HCT116 (cell line): ENCODE results near the gene PPM1H. TPM values are rescaled to one million over a fixed set of nuclear protein-coding genes. Genes with fewer than 3 reads are reported as not detected.

Experiments used
- ATAC-seq: fragments of 200-7000 bp; cut with Tn5 transposase; 2 replicates; pipeline ENCODE4 v1.9.1; 2020; ENCODE audit warnings: mild to moderate bottlenecking, moderate library complexity
- BruUV-seq: library from RNA; stranded (reverse); fragments of 400-500 nt; replicated peaks from 2 replicates; lab custom pipeline; 2021; lab: Mats Ljungman, UMichigan
- CTCF ChIA-PET: fragments of 300-600 bp; sonication (Branson Sonifier 250); formaldehyde crosslinking; loops from one replicate; lab custom pipeline; 2021; ENCODE audit warnings: antibody characterized with exemption; lab: Charles Lee
- POLR2A ChIA-PET: fragments of 300-600, 350-600 bp; sonication (Branson Sonifier 250); formaldehyde crosslinking; loops from one replicate; lab custom pipeline; 2021; ENCODE audit warnings: antibody characterized with exemption; lab: Charles Lee
- RAD21 ChIA-PET, 2 experiments: fragments of 300-600 bp; sonication (Branson Sonifier 250); formaldehyde crosslinking; loops; one replicate each; lab custom pipeline; 2023; ENCODE audit warnings: low total read pairs in 2 of 2; ENCODE audit not compliant: uncharacterized antibody in 2 of 2, unreplicated experiment in 2 of 2, low non-redundant PET in 1 of 2; lab: Charles Lee
- DNase-seq: peaks from one replicate; pipeline ENCODE4 v3.0.0-alpha.2; 2010; ENCODE audit warnings: low read depth, low spot score
- H2AFZ ChIP-seq: fragments of 200-600 bp; shearing (Covaris generic), sonication (generic); 2 replicates; pipeline ENCODE4 v1.6.1; 2017; ENCODE audit warnings: low read depth, mixed run types, mixed read lengths, antibody characterized with exemption, low read length; ENCODE audit not compliant: poor library complexity, severe bottlenecking
- H3K27ac ChIP-seq: 2 replicates; pipeline ENCODE4 v1.5.1; 2012; ENCODE audit warnings: low read depth, low read length
- H3K27me3 ChIP-seq: fragments of 200-600 bp; sonication (generic); 2 replicates; pipeline ENCODE4 v1.6.1; 2016; ENCODE audit warnings: mixed run types, low read length, mixed read lengths; ENCODE audit not compliant: insufficient read depth
- H3K36me3 ChIP-seq, 2 experiments: fragments of 200-500 bp in 1 of 2; fragments of 200-600 bp in 1 of 2; sonication (Bioruptor generic) in 1 of 2; sonication (generic) in 1 of 2; 2 replicates each; pipeline versions ENCODE4 v1.5.1 to v1.6.1; 2014 to 2016; ENCODE audit warnings: low read length in 2 of 2, inconsistent platforms in 1 of 2, mixed read lengths in 1 of 2, mixed run types in 1 of 2; ENCODE audit not compliant: insufficient read depth in 2 of 2, control insufficient read depth in 1 of 2
- H3K4me1 ChIP-seq, 2 experiments: fragments of 200-600 bp in 1 of 2; sonication (generic) in 1 of 2; 2 replicates each; pipeline versions ENCODE4 v1.5.1 to v1.6.1; 2012 to 2017; ENCODE audit warnings: low read length in 2 of 2, inconsistent platforms in 1 of 2, mild to moderate bottlenecking in 1 of 2, mixed read lengths in 1 of 2, mixed run types in 1 of 2, moderate library complexity in 1 of 2; ENCODE audit not compliant: insufficient read depth in 2 of 2, control insufficient read depth in 1 of 2
- H3K4me2 ChIP-seq: fragments of 200-600 bp; sonication (generic); 2 replicates; pipeline ENCODE4 v1.6.1; 2017; ENCODE audit warnings: mixed run types, low read length, mixed read lengths
- H3K4me3 ChIP-seq, 2 experiments: fragments of 200-600 bp in 1 of 2; sonication (generic) in 1 of 2; replicated peaks in 1 of 2; 2 replicates each; pipeline ENCODE4 v1.5.1; 2011 to 2016; ENCODE audit warnings: low read length in 2 of 2, control low read depth in 1 of 2, low read depth in 1 of 2, mild to moderate bottlenecking in 1 of 2, mixed read lengths in 1 of 2, mixed run types in 1 of 2
- H3K79me2 ChIP-seq: fragments of 200-600 bp; sonication (generic); 2 replicates; pipeline ENCODE4 v1.6.1; 2017; ENCODE audit warnings: mild to moderate bottlenecking, mixed run types, low read length, moderate library complexity, mixed read lengths; ENCODE audit not compliant: insufficient read depth
- H3K9ac ChIP-seq: fragments of 200-600 bp; sonication (generic); 2 replicates; pipeline ENCODE4 v1.6.1; 2016; ENCODE audit warnings: low read length, mixed read lengths
- H3K9me2 ChIP-seq: fragments of 200-600 bp; sonication (generic), shearing (Covaris generic); 2 replicates; pipeline ENCODE4 v1.6.1; 2017; ENCODE audit warnings: mixed run types, mild to moderate bottlenecking, moderate library complexity; ENCODE audit not compliant: insufficient read depth
- H3K9me3 ChIP-seq, 2 experiments: fragments of 200-500 bp in 1 of 2; fragments of 200-600 bp in 1 of 2; sonication (Bioruptor generic) in 1 of 2; sonication (generic) in 1 of 2; 2 replicates each; pipeline ENCODE4 v1.6.1; 2014 to 2017; ENCODE audit warnings: low read length in 2 of 2, mixed read lengths in 2 of 2, inconsistent platforms in 1 of 2, low read depth in 1 of 2, mild to moderate bottlenecking in 1 of 2, mixed run types in 1 of 2, moderate library complexity in 1 of 2; ENCODE audit not compliant: control insufficient read depth in 1 of 2, insufficient read depth in 1 of 2
- H4K20me1 ChIP-seq: fragments of 200-600 bp; sonication (generic), shearing (Covaris generic); 2 replicates; pipeline ENCODE4 v1.6.1; 2017; ENCODE audit warnings: mixed run types, mild to moderate bottlenecking, moderate library complexity; ENCODE audit not compliant: insufficient read depth
- CEBPB ChIP-seq: IDR thresholded peaks from 2 replicates; pipeline ENCODE4 v1.6.1; 2012; ENCODE audit warnings: low read depth
- ELF1 ChIP-seq: IDR thresholded peaks from 2 replicates; pipeline ENCODE4 v1.6.1; 2012; ENCODE audit warnings: low read depth, borderline replicate concordance
- EZH2 ChIP-seq: fragments of 200-600 bp; sonication (generic); IDR thresholded peaks from 2 replicates; pipeline ENCODE4 v1.6.1; 2017; ENCODE audit warnings: antibody characterized with exemption, mixed run types
- EZH2phosphoT487 ChIP-seq: fragments of 200-600 bp; IDR thresholded peaks from 2 replicates; pipeline ENCODE4 v1.6.1; 2018; ENCODE audit warnings: antibody characterized with exemption, borderline replicate concordance
- FOSL1 ChIP-seq: IDR thresholded peaks from 2 replicates; pipeline ENCODE4 v1.6.1; 2012; ENCODE audit warnings: low read depth
- JUND ChIP-seq: IDR thresholded peaks from 2 replicates; pipeline ENCODE4 v1.6.1; 2012
- MAX ChIP-seq: IDR thresholded peaks from 2 replicates; pipeline ENCODE4 v1.6.1; 2012
- POLR2A ChIP-seq: IDR thresholded peaks from 2 replicates; pipeline ENCODE4 v1.7.0; 2011; ENCODE audit warnings: borderline replicate concordance; ENCODE audit not compliant: insufficient read depth, insufficient read length; ENCODE audit errors: extremely low read depth
- POLR2AphosphoS5 ChIP-seq: IDR thresholded peaks from 2 replicates; pipeline ENCODE4 v1.6.1; 2011; ENCODE audit warnings: mild to moderate bottlenecking, low read depth, low read length, moderate library complexity
- RAD21 ChIP-seq: IDR thresholded peaks from 2 replicates; pipeline ENCODE4 v1.6.1; 2012; ENCODE audit warnings: low read depth, mild to moderate bottlenecking
- REST ChIP-seq: IDR thresholded peaks from 2 replicates; pipeline ENCODE4 v1.6.1; 2012; ENCODE audit warnings: low read depth
- SIN3A ChIP-seq: IDR thresholded peaks from 2 replicates; pipeline ENCODE4 v1.6.1; 2012; ENCODE audit warnings: low read depth
- SP1 ChIP-seq: IDR thresholded peaks from 2 replicates; pipeline ENCODE4 v1.6.1; 2012; ENCODE audit warnings: low read depth
- TCF7L2 ChIP-seq: IDR thresholded peaks from 2 replicates; pipeline ENCODE4 v1.7.0; 2011; ENCODE audit warnings: borderline replicate concordance, inconsistent platforms; ENCODE audit not compliant: insufficient read depth, insufficient read length; ENCODE audit errors: extremely low read depth
- YY1 ChIP-seq: IDR thresholded peaks from 2 replicates; pipeline ENCODE4 v1.6.1; 2011; ENCODE audit warnings: low read length, low read depth, moderate library complexity, mild to moderate bottlenecking; ENCODE audit not compliant: insufficient replicate concordance; ENCODE audit errors: extremely low read depth
- ZNF274 ChIP-seq: fragments of 200-500 bp; sonication (Bioruptor generic); IDR thresholded peaks from 2 replicates; pipeline ENCODE4 v1.6.1; 2014; ENCODE audit warnings: mild to moderate bottlenecking, low read depth, low read length, inconsistent platforms
- intact Hi-C: fragments of 100-400 bp; cut with micrococcal nuclease; formaldehyde crosslinking; loops from 2 replicates; pipeline ENCODE4 v1.10.0; 2022
- total RNA-seq: library from RNA; stranded (reverse); gene quantifications from one replicate; pipeline ENCODE4 v1.2.1, GENCODE V29; 2021; ENCODE audit not compliant: unreplicated experiment
- TF ChIP-seq, protein P1 (sequence below): IDR thresholded peaks from 2 replicates; pipeline ENCODE4 v1.6.1; 2012

PPM1H gene
- total RNA-seq, 1 experiment from 2014 or later: 8.0 TPM

- no peaks in the 10 kb centered on the region for H3K27me3 ChIP-seq
- no peaks in the 10 kb centered on the region for H4K20me1 ChIP-seq
- RAD21 ChIA-PET: no interaction called here
- TF ChIP-seq, protein P1, sequence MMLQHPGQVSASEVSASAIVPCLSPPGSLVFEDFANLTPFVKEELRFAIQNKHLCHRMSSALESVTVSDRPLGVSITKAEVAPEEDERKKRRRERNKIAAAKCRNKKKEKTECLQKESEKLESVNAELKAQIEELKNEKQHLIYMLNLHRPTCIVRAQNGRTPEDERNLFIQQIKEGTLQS: no peak
- TF ChIP-seq SP1 (no peak), FOSL1 (no peak), CEBPB (no peak), JUND (no peak), SIN3A (no peak), ELF1 (no peak), RAD21 (no peak), MAX (no peak), YY1 (no peak), ZNF274 (no peak)
- H3K27ac ChIP-seq: no peak overlapping the region
- CTCF ChIA-PET: no interaction called here
- BruUV-seq: no TSS peak
- H2AFZ ChIP-seq: no peak overlapping the region
- intact Hi-C loops: no loop called here
- no peaks in the 10 kb centered on the region for H3K9me2 ChIP-seq
- POLR2A ChIA-PET: no interaction called here
- ATAC-seq (no peak), DNase-seq (no peak)
- H3K79me2 ChIP-seq: no peaks in the 10 kb centered on the region
- H3K9ac ChIP-seq: no peak overlapping the region
- no peak overlapping the region for H3K4me3 ChIP-seq
- H3K4me1 ChIP-seq: no peaks in the 10 kb centered on the region
- H3K9me3 ChIP-seq: no peaks in the 10 kb centered on the region
- H3K4me2 ChIP-seq: no peak overlapping the region
- no peaks in the 10 kb centered on the region for H3K36me3 ChIP-seq
These were observed 27.9 kb downstream of the PPM1H start for GRCh38 chr12:62907078-62907477.

GRCh38 chr12:62903151-62903550 is 31.8 kb downstream of the PPM1H start:
- CTCF ChIA-PET: no interaction called here
- DNase-seq: no peak
- RAD21 ChIA-PET: no interaction called here
- POLR2A ChIA-PET: no interaction called here
- Histone ChIP-seq H4K20me1 (no peaks in the 10 kb centered on the region), H3K4me3 (no peak overlapping the region), H3K27me3 (no peaks in the 10 kb centered on the region), H3K4me1 (peaks cover 3 to 5% of the 10 kb centered on the region in 2 experiments; a peak in 1 of 4 replicates), H3K27ac (no peak overlapping the region), H3K9me3 (no peaks in the 10 kb centered on the region), H3K79me2 (no peaks in the 10 kb centered on the region), H3K4me2 (no peak overlapping the region), H3K9me2 (no peaks in the 10 kb centered on the region), H3K36me3 (no peaks in the 10 kb centered on the region), H3K9ac (no peak overlapping the region), H2AFZ (no peak overlapping the region)
- intact Hi-C loops: no loop called here
- TF ChIP-seq EZH2phosphoT487 (no peak), SP1 (no peak), CEBPB (no peak), POLR2AphosphoS5 (no peak), POLR2A (no peak), RAD21 (no peak), ELF1 (no peak), TCF7L2 (no peak), REST (no peak), MAX (no peak), EZH2 (no peak)
- TF ChIP-seq, protein P1: no peak
- ATAC-seq: no peak
- no TSS peak for BruUV-seq
